PFSK-1 (cell line): ENCODE results near the gene OR4K5.

Experiments
- POLR2AphosphoS5 ChIP-seq: IDR thresholded peaks from 2 replicates; pipeline ENCODE4 v1.6.1; 2012; ENCODE audit warnings: low read depth, mild to moderate bottlenecking, control low read depth, low read length, moderate library complexity
- SIN3A ChIP-seq: IDR thresholded peaks from 2 replicates; pipeline ENCODE4 v1.6.1; 2012; ENCODE audit warnings: mild to moderate bottlenecking, low read length, moderate library complexity, borderline replicate concordance; ENCODE audit not compliant: insufficient read depth
- TAF1 ChIP-seq: IDR thresholded peaks from 2 replicates; pipeline ENCODE4 v1.6.1; 2012; ENCODE audit warnings: low read length, control low read depth, borderline replicate concordance; ENCODE audit not compliant: insufficient read depth
- TF ChIP-seq, protein P1 (sequence below), 2 experiments: IDR thresholded peaks; 2 replicates each; pipeline versions ENCODE4 v1.6.1 to v1.8.0; 2011 to 2012; ENCODE audit warnings: low read depth in 2 of 2, low read length in 2 of 2, control low read depth in 1 of 2, inconsistent platforms in 1 of 2, mild to moderate bottlenecking in 1 of 2, moderate library complexity in 1 of 2; ENCODE audit not compliant: insufficient read depth in 1 of 2

DNA sequence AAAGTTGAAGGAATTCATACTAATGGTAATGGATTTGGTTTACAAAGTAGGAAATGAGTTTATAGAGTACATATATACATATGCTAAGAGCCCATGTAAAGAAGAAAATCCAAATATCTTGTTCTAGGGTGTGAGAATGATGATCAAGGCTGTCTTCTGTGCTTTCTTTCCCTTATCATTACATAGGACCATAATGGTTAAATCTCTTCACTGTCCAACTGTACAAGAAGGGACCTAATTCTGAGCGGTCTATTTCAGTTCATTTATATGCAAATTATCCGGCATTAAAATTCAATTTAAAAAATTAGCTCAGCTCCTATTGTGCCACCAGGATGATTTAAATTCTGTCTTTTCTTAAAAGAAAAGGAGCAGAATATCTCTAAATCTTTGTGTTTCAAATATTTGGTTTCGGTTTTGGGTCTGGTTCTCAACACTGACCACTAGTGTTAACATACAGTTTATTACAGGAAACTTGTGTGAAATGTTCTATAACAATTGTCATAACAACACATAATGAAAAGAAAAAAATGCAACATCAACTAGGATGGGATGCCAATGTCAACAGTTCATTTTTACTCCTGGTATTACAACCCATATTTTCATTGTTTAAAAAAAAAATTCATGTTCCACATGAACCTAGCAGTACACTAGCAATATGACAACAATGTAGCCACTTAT lies 27.1 kb downstream of the OR4K5 start:
- TF ChIP-seq SIN3A: no peak
- no peak for TF ChIP-seq POLR2AphosphoS5
- TF ChIP-seq, protein P1, sequence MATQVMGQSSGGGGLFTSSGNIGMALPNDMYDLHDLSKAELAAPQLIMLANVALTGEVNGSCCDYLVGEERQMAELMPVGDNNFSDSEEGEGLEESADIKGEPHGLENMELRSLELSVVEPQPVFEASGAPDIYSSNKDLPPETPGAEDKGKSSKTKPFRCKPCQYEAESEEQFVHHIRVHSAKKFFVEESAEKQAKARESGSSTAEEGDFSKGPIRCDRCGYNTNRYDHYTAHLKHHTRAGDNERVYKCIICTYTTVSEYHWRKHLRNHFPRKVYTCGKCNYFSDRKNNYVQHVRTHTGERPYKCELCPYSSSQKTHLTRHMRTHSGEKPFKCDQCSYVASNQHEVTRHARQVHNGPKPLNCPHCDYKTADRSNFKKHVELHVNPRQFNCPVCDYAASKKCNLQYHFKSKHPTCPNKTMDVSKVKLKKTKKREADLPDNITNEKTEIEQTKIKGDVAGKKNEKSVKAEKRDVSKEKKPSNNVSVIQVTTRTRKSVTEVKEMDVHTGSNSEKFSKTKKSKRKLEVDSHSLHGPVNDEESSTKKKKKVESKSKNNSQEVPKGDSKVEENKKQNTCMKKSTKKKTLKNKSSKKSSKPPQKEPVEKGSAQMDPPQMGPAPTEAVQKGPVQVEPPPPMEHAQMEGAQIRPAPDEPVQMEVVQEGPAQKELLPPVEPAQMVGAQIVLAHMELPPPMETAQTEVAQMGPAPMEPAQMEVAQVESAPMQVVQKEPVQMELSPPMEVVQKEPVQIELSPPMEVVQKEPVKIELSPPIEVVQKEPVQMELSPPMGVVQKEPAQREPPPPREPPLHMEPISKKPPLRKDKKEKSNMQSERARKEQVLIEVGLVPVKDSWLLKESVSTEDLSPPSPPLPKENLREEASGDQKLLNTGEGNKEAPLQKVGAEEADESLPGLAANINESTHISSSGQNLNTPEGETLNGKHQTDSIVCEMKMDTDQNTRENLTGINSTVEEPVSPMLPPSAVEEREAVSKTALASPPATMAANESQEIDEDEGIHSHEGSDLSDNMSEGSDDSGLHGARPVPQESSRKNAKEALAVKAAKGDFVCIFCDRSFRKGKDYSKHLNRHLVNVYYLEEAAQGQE (IDR thresholded peaks at IDR 0.05; ENCODE audit: insufficient read depth in 1 of 2, low read depth in 2 of 2, low read length in 2 of 2): no peak
- no peak for TF ChIP-seq TAF1
